Calu3 (cell line): ENCODE data around the gene INPP5F. TPM values are rescaled to one million over a fixed set of nuclear protein-coding genes. Genes with fewer than 3 reads are reported as not detected.

Source experiments
- BruUV-seq: library from RNA; stranded (reverse); fragments of 400-500 nt; replicated peaks from 2 replicates; lab custom pipeline; 2021; lab: Mats Ljungman, UMichigan
- CTCF ChIA-PET: fragments of 300-600 bp; sonication (Branson Sonifier 250); formaldehyde crosslinking; loops from one replicate; lab custom pipeline; 2022; ENCODE audit warnings: antibody characterized with exemption; lab: Charles Lee
- DNase-seq: peaks from one replicate; pipeline ENCODE4 v3.0.0; 2022
- H3K27ac Mint-ChIP-seq: one replicate; pipeline ENCODE4 v1.8.0; 2022; ENCODE audit warnings: mixed read lengths; ENCODE audit not compliant: unreplicated experiment
- H3K27me3 Mint-ChIP-seq: one replicate; pipeline ENCODE4 v1.8.0; 2022; ENCODE audit warnings: mixed read lengths; ENCODE audit not compliant: unreplicated experiment
- H3K36me3 Mint-ChIP-seq: one replicate; pipeline ENCODE4 v1.8.0; 2022; ENCODE audit warnings: mild to moderate bottlenecking, moderate library complexity, mixed read lengths; ENCODE audit not compliant: insufficient read depth, unreplicated experiment
- H3K4me1 Mint-ChIP-seq: one replicate; pipeline ENCODE4 v1.8.0; 2022; ENCODE audit warnings: mild to moderate bottlenecking, low read depth, mixed read lengths; ENCODE audit not compliant: unreplicated experiment
- H3K4me3 Mint-ChIP-seq: one replicate; pipeline ENCODE4 v1.8.0; 2022; ENCODE audit warnings: mild to moderate bottlenecking, low read depth, moderate library complexity, mixed read lengths; ENCODE audit not compliant: unreplicated experiment
- H3K9me3 Mint-ChIP-seq: one replicate; pipeline ENCODE4 v1.8.0; 2022; ENCODE audit warnings: low read depth, mixed read lengths; ENCODE audit not compliant: unreplicated experiment
- intact Hi-C: fragments of 100-400 bp; cut with micrococcal nuclease; formaldehyde crosslinking; loops from one replicate; pipeline ENCODE4 v1.10.0; 2022; ENCODE audit not compliant: unreplicated experiment
- total RNA-seq: library from RNA; stranded (reverse); gene quantifications from 2 replicates; pipeline ENCODE4 v1.2.3, GENCODE V29; 2022
- TF ChIP-seq, protein P1 (sequence below): fragments of 200-600 bp; IDR thresholded peaks from one replicate; pipeline ENCODE4 v1.8.0; 2022; ENCODE audit warnings: antibody characterized with exemption; ENCODE audit not compliant: unreplicated experiment

Gene INPP5F
- total RNA-seq, 1 experiment from 2014 or later: 6.9 TPM

DNA sequence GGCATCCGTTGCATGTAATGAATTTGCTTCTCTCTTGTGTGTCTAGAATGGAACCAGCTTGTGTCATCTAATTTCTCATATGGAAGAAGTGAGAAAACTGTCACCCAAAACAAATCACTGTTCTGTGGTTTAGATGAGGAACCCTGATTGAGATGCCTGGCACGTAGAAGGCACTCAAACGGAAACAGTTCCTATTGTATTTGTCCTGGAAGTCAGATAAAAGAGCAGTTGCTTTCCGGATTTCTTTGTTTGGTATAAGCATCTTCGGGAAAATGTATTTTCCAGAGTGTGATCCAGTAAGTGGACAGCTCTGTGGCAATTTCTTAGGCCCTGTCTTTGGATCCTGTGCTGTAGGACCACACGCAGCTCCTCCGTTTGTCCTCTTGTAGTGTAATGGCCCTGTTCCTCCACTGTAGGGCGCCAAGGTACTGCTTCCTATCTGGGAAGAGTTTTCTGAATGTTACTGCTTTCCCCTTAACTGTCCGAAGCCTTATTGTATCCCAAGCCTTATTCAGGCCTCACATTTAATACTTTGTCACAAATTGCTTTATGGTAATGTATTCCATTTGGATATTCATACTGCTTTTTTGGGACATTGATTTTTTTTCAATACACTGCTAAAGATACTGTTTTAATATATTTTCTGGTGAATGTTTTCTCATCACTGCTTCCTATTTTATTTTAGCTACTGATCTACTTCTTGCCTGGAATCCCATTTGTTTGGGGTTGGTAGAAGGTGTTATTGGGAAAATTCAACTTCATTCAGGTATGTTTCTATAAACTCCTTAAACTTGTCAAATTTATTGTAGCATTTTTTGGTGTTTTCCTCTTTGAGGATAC, 24.8 kb downstream of the INPP5F start:
- Mint-ChIP-seq H3K4me3 (no peak overlapping the region), H3K27me3 (no peaks in the 10 kb centered on the region), H3K36me3 (no peaks in the 10 kb centered on the region), H3K4me1 (peaks cover 12% of the 10 kb centered on the region), H3K27ac (no peak overlapping the region), H3K9me3 (no peaks in the 10 kb centered on the region)
- CTCF ChIA-PET: interaction anchor here (0.6 to 1.3 kb wide), 5 partner anchors 13 to 142 kb away, joined by 3 to 7 read pairs (median 3); no protein-coding TSS in a partner anchor
- BruUV-seq: no TSS peak
- TF ChIP-seq, protein P1, sequence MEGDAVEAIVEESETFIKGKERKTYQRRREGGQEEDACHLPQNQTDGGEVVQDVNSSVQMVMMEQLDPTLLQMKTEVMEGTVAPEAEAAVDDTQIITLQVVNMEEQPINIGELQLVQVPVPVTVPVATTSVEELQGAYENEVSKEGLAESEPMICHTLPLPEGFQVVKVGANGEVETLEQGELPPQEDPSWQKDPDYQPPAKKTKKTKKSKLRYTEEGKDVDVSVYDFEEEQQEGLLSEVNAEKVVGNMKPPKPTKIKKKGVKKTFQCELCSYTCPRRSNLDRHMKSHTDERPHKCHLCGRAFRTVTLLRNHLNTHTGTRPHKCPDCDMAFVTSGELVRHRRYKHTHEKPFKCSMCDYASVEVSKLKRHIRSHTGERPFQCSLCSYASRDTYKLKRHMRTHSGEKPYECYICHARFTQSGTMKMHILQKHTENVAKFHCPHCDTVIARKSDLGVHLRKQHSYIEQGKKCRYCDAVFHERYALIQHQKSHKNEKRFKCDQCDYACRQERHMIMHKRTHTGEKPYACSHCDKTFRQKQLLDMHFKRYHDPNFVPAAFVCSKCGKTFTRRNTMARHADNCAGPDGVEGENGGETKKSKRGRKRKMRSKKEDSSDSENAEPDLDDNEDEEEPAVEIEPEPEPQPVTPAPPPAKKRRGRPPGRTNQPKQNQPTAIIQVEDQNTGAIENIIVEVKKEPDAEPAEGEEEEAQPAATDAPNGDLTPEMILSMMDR: peak; percentile 69
- DNase-seq: peak; percentile 55
- intact Hi-C loops: loop anchor here (2.0 to 5.0 kb wide), 4 partner anchors 47 to 587 kb away; no protein-coding TSS in a partner anchor

DNA sequence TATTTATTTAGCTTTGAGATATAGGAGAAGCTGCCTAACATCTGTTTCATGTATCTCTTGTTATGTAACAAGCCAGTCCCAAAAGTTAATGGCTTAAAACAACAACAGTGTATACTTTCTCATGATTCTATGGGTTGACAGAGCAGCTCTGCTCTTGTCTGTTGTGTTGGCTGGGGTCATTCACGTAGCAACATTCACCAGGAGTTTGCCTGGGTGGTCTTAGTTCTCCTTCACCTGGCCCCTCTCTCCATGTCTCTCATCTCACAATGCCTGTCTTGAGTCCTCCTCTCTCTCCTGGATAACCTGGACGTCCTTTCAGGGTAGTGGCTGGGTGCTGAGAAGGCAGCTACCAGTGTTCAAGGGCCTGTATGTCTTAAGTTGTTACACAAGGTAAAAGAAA, 27.5 kb downstream of the INPP5F start:
- no peaks in the 10 kb centered on the region for H3K27me3 Mint-ChIP-seq
- intact Hi-C loops: loop anchor here (5.0 kb wide), 3 partner anchors 44 to 584 kb away; no protein-coding TSS in a partner anchor
- H3K36me3 Mint-ChIP-seq: no peaks in the 10 kb centered on the region
- CTCF ChIA-PET: no interaction called here
- peaks cover 12% of the 10 kb centered on the region for H3K4me1 Mint-ChIP-seq
- DNase-seq: no peak
- H3K27ac Mint-ChIP-seq: no peak overlapping the region
- H3K4me3 Mint-ChIP-seq: no peak overlapping the region
- no TSS peak for BruUV-seq
- no peaks in the 10 kb centered on the region for H3K9me3 Mint-ChIP-seq
- TF ChIP-seq, protein P1: no peak

DNA sequence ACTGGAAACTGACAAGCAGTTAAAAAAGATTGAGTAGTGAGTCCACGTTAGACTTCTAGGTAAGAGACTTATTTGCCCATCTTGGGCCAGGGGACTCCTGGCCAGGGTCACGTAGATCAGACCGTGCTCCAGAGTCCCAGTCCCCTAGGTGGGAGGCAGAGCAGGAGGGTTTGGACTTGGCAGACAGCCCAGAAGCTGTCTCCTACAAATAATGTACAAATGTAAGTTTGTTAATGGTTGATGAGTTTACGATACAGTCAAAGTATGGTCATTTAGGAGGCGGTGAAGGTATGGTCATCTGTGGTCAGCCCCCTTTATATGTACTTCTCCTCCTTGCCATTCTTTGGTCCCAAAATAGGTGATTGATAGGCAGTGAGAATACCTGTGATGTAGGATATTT, 28.2 kb downstream of the INPP5F start:
- Mint-ChIP-seq H3K4me1 (peaks cover 12% of the 10 kb centered on the region), H3K36me3 (no peaks in the 10 kb centered on the region), H3K9me3 (no peaks in the 10 kb centered on the region), H3K27me3 (no peaks in the 10 kb centered on the region), H3K27ac (no peak overlapping the region), H3K4me3 (no peak overlapping the region)
- TF ChIP-seq, protein P1: no peak
- DNase-seq: peak; percentile 7
- CTCF ChIA-PET: interaction anchor here (0.6 kb wide), 1 partner anchor 9 kb away, joined by 6 read pairs; no protein-coding TSS in a partner anchor
- no TSS peak for BruUV-seq
- intact Hi-C loops: loop anchor here (5.0 kb wide), 3 partner anchors 43 to 583 kb away; no protein-coding TSS in a partner anchor

DNA sequence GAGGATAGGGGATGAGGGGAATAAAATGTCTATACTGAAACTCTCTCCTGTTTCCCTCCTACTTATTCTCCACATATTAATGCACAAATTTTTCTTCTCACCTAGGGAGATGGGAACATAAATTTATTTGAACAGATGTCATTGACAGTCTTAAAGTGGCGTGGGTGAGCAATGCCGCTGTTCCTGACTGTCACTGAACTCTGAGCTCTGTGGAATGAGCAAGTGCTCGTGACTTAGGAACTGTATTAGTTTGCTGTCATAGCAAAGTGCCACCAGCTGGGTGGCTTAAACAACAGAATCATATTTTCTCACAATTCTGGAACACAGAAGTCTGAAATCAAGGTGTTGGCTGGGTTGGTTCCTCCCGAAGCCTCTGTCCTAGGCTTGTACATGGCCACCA, 29.1 kb downstream of the INPP5F start:
- H3K4me3 Mint-ChIP-seq: no peak overlapping the region
- H3K9me3 Mint-ChIP-seq: no peaks in the 10 kb centered on the region
- intact Hi-C loops: loop anchor here (5.0 kb wide), 3 partner anchors 42 to 582 kb away; no protein-coding TSS in a partner anchor
- DNase-seq: no peak
- CTCF ChIA-PET: no interaction called here
- no TSS peak for BruUV-seq
- no peak overlapping the region for H3K27ac Mint-ChIP-seq
- no peaks in the 10 kb centered on the region for H3K27me3 Mint-ChIP-seq
- H3K4me1 Mint-ChIP-seq: peaks cover 12% of the 10 kb centered on the region
- TF ChIP-seq, protein P1: no peak
- no peaks in the 10 kb centered on the region for H3K36me3 Mint-ChIP-seq
